PC-3 (cell line): ENCODE data around the gene TAP1.

Experiments used
- CTCF ChIP-seq: fragments of 300-600 bp; sonication (generic); conservative IDR thresholded peaks from 2 replicates; pipeline ENCODE4 v1.5.1; 2017; ENCODE audit warnings: antibody characterized with exemption, low read depth, mild to moderate bottlenecking, low read length
- EZH2phosphoT487 ChIP-seq: fragments of 300-600 bp; sonication (generic); IDR thresholded peaks from 2 replicates; pipeline ENCODE4 v1.6.1; 2018; ENCODE audit warnings: mild to moderate bottlenecking, antibody characterized with exemption, low read length, borderline replicate concordance

GRCh38 chr6:32883789-32884188, 30.3 kb upstream of the TAP1 start:
- TF ChIP-seq CTCF (no peak), EZH2phosphoT487 (no peak)
